GM12873 (cell line): ENCODE results near the gene PAX9.

Source experiments
- CTCF ChIP-seq: IDR thresholded peaks from 2 replicates; pipeline ENCODE4 v1.5.1; 2012; ENCODE audit warnings: low read depth, mild to moderate bottlenecking, moderate library complexity, low read length, control low read depth; ENCODE audit not compliant: insufficient read depth; ENCODE audit errors: missing control alignments

The PAX9 gene

GRCh38 chr14:36721877-36722276 lies 60.2 kb downstream of the PAX9 start:
- no peak for TF ChIP-seq CTCF

GRCh38 chr14:36723530-36723929 lies 61.9 kb downstream of the PAX9 start:
- TF ChIP-seq CTCF = no peak

GRCh38 chr14:36724162-36724561 lies 62.5 kb downstream of the PAX9 start:
- no peak for TF ChIP-seq CTCF

GRCh38 chr14:36726128-36726527 lies 64.5 kb downstream of the PAX9 start:
- no peak for TF ChIP-seq CTCF
